HepG2 (cell line): ENCODE measurements around the gene GRK6. TPM values are rescaled to one million over a fixed set of nuclear protein-coding genes. Genes with fewer than 3 reads are reported as not detected.

Experiments used
- CHD4 ChIP-seq: fragments of 200-600 bp; sonication (generic); IDR thresholded peaks from 2 replicates; pipeline ENCODE4 v1.7.0; 2017; ENCODE audit warnings: mild to moderate bottlenecking, low read length, borderline replicate concordance
- ERF ChIP-seq: IDR thresholded peaks from 2 replicates; pipeline ENCODE4 v1.6.1; 2018; ENCODE audit warnings: missing biosample characterization, missing genetic modification reagents
- ETS1 ChIP-seq: sonication (generic); formaldehyde crosslinking; IDR thresholded peaks from 2 replicates; pipeline ENCODE4 v1.4.0; 2020; ENCODE audit warnings: missing genetic modification reagents
- ETV5 ChIP-seq: IDR thresholded peaks from 2 replicates; pipeline ENCODE4 v1.6.1; 2018; ENCODE audit warnings: missing biosample characterization, missing genetic modification reagents, inconsistent platforms, borderline replicate concordance
- HDAC2 ChIP-seq: sonication (generic); formaldehyde crosslinking; IDR thresholded peaks from 2 replicates; pipeline ENCODE4 v1.4.0; 2020; ENCODE audit warnings: missing genetic modification reagents
- IRF2 ChIP-seq: IDR thresholded peaks from 2 replicates; pipeline ENCODE4 v1.6.1; 2018; ENCODE audit warnings: missing genetic modification reagents, missing compliant biosample characterization
- MXI1 ChIP-seq: IDR thresholded peaks from 3 replicates; pipeline ENCODE4 v1.6.1; 2012; ENCODE audit warnings: low read depth, low read length, inconsistent platforms, borderline replicate concordance
- NFYC ChIP-seq: IDR thresholded peaks from 2 replicates; pipeline ENCODE4 v1.6.1; 2016; ENCODE audit warnings: missing genetic modification reagents, missing compliant biosample characterization
- POLR2G ChIP-seq: fragments of 200-400 bp; formaldehyde crosslinking; IDR thresholded peaks from 2 replicates; pipeline ENCODE4 v1.6.1; 2018; ENCODE audit warnings: mild to moderate bottlenecking, low read depth, low read length, moderate library complexity
- RBFOX2 ChIP-seq: fragments of 200-400 bp; formaldehyde crosslinking; IDR thresholded peaks from 2 replicates; pipeline ENCODE4 v1.6.1; 2017; ENCODE audit warnings: low read depth, mild to moderate bottlenecking, low read length
- SNRNP70 ChIP-seq: fragments of 200-400 bp; formaldehyde crosslinking; IDR thresholded peaks from 2 replicates; pipeline ENCODE4 v1.6.1; 2017; ENCODE audit warnings: mild to moderate bottlenecking, low read depth, low read length, moderate library complexity
- SP2 ChIP-seq: sonication (generic); formaldehyde crosslinking; IDR thresholded peaks from 2 replicates; pipeline ENCODE4 v1.5.1; 2020; ENCODE audit warnings: mild to moderate bottlenecking, missing genetic modification reagents
- TRAFD1 ChIP-seq: sonication (generic); formaldehyde crosslinking; IDR thresholded peaks from 2 replicates; pipeline ENCODE4 v1.5.1; 2020; ENCODE audit warnings: missing genetic modification reagents, mild to moderate bottlenecking, borderline replicate concordance
- ZNF276 ChIP-seq: sonication (generic); formaldehyde crosslinking; IDR thresholded peaks from 2 replicates; pipeline ENCODE4 v1.4.0; 2020; ENCODE audit warnings: mild to moderate bottlenecking, low read depth, missing genetic modification reagents
- ZNF34 ChIP-seq: sonication (generic); formaldehyde crosslinking; IDR thresholded peaks from 2 replicates; pipeline ENCODE4 v1.4.0; 2020; ENCODE audit warnings: mild to moderate bottlenecking, missing genetic modification reagents, borderline replicate concordance
- ZNF441 ChIP-seq: sonication (generic); formaldehyde crosslinking; IDR thresholded peaks from 2 replicates; pipeline ENCODE4 v1.7.0; 2021; ENCODE audit warnings: missing genetic modification reagents, borderline replicate concordance
- ZNF556 ChIP-seq: sonication (generic); formaldehyde crosslinking; IDR thresholded peaks from 2 replicates; pipeline ENCODE4 v1.4.0; 2020; ENCODE audit warnings: mild to moderate bottlenecking, missing genetic modification reagents, borderline replicate concordance
- ZNF768 ChIP-seq: sonication (generic); formaldehyde crosslinking; IDR thresholded peaks from 2 replicates; pipeline ENCODE4 v1.4.0; 2020; ENCODE audit warnings: missing genetic modification reagents
- ZNF772 ChIP-seq: sonication (generic); formaldehyde crosslinking; IDR thresholded peaks from 2 replicates; pipeline ENCODE4 v1.5.0; 2020; ENCODE audit warnings: mild to moderate bottlenecking, missing genetic modification reagents
- polyA plus RNA-seq, 8 experiments: library from polyadenylated mRNA; depleted of rRNA in 3 of 8; stranded (reverse) in 7 of 8; unstranded in 1 of 8; fragments of >200 nt; fragmentation: Illumina TruSeq in 4 of 8; extraction: Trizol in 4 of 8; gene quantifications; 2 replicates each; pipeline versions ENCODE4 v1.2.1 to v1.2.3, GENCODE V29; 2011 to 2016; ENCODE audit warnings: low read depth in 4 of 8, missing spikeins in 1 of 8, mixed read lengths in 1 of 8; ENCODE audit not compliant: insufficient read depth in 1 of 8
- total RNA-seq, 5 experiments: library from RNA; depleted of rRNA; stranded (reverse); fragments of >200 nt; fragmentation: Illumina TruSeq; extraction: Trizol; gene quantifications; 2 replicates each; pipeline ENCODE4 v1.2.3, GENCODE V29; 2016; ENCODE audit warnings: low read depth in 1 of 5
- TF ChIP-seq, protein P1 (sequence below): sonication (generic); formaldehyde crosslinking; conservative IDR thresholded peaks from 2 replicates; pipeline ENCODE4 v1.8.0; 2022; ENCODE audit warnings: mild to moderate bottlenecking, moderate library complexity, missing genetic modification reagents
- TF ChIP-seq, protein P2 (sequence below): sonication (generic); formaldehyde crosslinking; IDR thresholded peaks from 2 replicates; pipeline ENCODE4 v1.4.0; 2020; ENCODE audit warnings: mild to moderate bottlenecking, missing genetic modification reagents
- TF ChIP-seq, protein P3 (sequence below): sonication (generic); formaldehyde crosslinking; IDR thresholded peaks from 2 replicates; pipeline ENCODE4 v1.8.0; 2022; ENCODE audit warnings: missing genetic modification reagents, low read depth, mild to moderate bottlenecking, borderline replicate concordance

Gene GRK6
- total and polyA plus RNA-seq, 2 of the 13 experiments (the other 11 are each of a cell fraction or from before 2014, with no cell fraction given): 13.2 to 19.9 TPM

GRCh38 chr5:177377851-177378776 is 48.4 kb upstream of the GRK6 start (continued):
- TF ChIP-seq, protein P1, sequence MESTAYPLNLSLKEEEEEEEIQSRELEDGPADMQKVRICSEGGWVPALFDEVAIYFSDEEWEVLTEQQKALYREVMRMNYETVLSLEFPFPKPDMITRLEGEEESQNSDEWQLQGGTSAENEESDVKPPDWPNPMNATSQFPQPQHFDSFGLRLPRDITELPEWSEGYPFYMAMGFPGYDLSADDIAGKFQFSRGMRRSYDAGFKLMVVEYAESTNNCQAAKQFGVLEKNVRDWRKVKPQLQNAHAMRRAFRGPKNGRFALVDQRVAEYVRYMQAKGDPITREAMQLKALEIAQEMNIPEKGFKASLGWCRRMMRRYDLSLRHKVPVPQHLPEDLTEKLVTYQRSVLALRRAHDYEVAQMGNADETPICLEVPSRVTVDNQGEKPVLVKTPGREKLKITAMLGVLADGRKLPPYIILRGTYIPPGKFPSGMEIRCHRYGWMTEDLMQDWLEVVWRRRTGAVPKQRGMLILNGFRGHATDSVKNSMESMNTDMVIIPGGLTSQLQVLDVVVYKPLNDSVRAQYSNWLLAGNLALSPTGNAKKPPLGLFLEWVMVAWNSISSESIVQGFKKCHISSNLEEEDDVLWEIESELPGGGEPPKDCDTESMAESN (CRISPR knock-in tag): peak; percentile 54; the same call in 1 of the 2 replicates
- TF ChIP-seq ETS1 (CRISPR knock-in tag) (no peak), SP2 (CRISPR knock-in tag) (no peak), TRAFD1 (no peak), CHD4 (no peak), IRF2 (CRISPR knock-in tag) (no peak), ZNF276 (CRISPR knock-in tag) (no peak), ZNF441 (CRISPR knock-in tag) (no peak), MXI1 (no peak), ETV5 (CRISPR knock-in tag) (0 out of 2 replicates have a peak, but pooled peaks have one; percentile 10), POLR2G (0 out of 2 replicates have a peak, but pooled peaks have one; percentile 23), SNRNP70 (no peak), ZNF556 (CRISPR knock-in tag) (no peak), RBFOX2 (no peak; the same call in 1 of the 2 replicates), NFYC (CRISPR knock-in tag) (no peak), HDAC2 (CRISPR knock-in tag) (no peak), ZNF772 (CRISPR knock-in tag) (no peak), ERF (CRISPR knock-in tag) (no peak), ZNF34 (no peak), ZNF768 (CRISPR knock-in tag) (no peak)
- TF ChIP-seq, protein P2, sequence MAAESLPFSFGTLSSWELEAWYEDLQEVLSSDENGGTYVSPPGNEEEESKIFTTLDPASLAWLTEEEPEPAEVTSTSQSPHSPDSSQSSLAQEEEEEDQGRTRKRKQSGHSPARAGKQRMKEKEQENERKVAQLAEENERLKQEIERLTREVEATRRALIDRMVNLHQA: no peak
- TF ChIP-seq, protein P3, sequence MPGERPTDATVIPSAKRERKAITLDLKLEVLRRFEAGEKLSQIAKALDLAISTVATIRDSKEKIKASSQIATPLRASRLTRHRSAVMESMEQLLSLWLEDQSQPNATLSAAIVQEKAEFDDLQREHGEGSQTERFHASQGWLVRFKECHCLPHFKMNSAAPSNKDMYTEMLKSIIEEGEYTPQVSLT (CRISPR knock-in tag): no peak
